ENCODE results near the gene LMOD2.

The LMOD2 gene

GRCh38 chr7:123640583-123640982, 15.1 kb upstream of the LMOD2 start:
- DNase-seq = no peak

- DNase-seq = no peak
These were observed 13.8 kb upstream of the LMOD2 start for GRCh38 chr7:123641901-123642300.

- no peak for DNase-seq
These were observed 11.9 kb upstream of the LMOD2 start for GRCh38 chr7:123643495-123644441.

DNA sequence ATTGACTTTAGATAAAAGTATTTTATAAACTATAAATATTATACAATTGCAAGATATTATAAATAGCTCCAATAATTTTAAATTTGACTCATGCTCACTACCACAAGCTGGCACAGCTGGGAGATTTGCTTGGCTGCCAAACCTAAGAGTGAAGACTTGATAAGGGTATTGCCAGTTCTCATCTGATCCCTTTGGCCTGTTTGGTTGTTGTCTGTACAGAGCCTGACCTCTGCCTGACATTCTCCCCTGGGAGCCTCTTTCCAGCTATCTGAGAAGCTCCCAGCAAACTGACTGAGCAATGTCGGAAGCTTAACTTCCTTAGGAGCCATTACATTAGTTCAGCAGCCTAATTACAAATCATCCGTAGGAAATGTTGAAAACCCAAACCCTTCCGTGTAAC, 10.2 kb upstream of the LMOD2 start:
- DNase-seq = no peak

GRCh38 chr7:123647106-123647730, 8.4 kb upstream of the LMOD2 start:
- DNase-seq = no peak

DNA sequence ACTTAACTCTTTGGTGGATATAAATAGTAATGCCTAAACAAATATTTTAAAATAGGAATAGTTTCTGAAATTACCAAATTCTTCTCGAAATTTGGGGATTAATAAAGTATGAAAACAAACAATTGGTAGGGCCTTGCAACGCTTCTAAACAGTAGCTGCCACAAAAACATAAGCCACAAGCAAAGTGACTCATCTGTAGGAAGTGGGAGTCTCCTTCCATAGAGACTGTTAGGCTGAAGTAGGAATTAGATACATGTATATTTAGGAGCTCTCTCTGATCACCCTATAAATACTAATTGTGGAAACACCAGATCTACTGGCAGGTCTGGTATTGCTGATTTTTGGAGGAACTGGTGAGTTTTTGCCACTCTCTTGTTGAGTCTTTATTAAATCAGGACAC, 5.7 kb upstream of the LMOD2 start:
- DNase-seq = no peak

DNA sequence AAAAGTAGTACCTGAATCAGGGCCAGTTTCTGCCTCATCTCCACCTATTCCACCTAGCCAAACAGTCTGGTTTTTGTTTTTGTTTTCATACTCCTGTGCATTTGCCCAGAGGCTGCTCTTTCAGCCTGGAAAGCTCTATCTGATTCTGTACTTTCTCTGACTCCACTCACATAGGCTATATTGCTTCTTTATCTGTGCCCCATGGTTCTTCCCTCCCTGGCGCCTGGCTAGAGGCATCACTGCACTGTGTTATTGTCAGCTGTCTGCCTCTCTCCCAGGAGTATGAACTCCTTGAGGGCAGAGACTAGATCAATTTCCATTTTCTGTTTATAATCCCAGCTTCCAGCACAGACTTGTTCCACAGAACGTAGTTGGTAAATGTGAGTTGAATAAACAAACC, 5.1 kb upstream of the LMOD2 start:
- DNase-seq = no peak

GRCh38 chr7:123652406-123652805, 3.3 kb upstream of the LMOD2 start:
- no peak for DNase-seq

DNA sequence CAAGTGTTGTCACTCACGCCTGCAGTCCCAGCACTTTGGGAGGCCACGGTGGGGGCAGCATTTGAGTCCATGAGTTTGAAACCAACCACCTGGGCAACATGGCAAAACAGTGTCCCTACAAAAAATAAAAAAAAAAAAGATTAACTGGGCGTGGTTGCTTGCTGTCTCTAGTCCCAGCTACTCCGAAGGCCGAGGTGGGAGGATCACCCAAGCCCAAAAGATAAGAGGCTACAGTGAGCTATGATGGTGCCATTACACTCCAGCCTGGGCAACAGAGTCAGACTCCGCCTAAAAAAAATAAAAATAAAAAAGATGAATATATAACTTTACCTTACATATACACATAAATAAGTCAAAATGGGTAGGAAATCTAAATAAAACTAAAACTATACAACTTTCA, 2.5 kb upstream of the LMOD2 start:
- no peak for DNase-seq

- no peak for DNase-seq
These were observed 1.1 kb downstream of the LMOD2 start for GRCh38 chr7:123656544-123657303.

GRCh38 chr7:123657304-123657685, 1.6 kb downstream of the LMOD2 start:
- DNase-seq = no peak

- no peak for DNase-seq
These were observed 2.4 kb downstream of the LMOD2 start for GRCh38 chr7:123658023-123658422.

DNA sequence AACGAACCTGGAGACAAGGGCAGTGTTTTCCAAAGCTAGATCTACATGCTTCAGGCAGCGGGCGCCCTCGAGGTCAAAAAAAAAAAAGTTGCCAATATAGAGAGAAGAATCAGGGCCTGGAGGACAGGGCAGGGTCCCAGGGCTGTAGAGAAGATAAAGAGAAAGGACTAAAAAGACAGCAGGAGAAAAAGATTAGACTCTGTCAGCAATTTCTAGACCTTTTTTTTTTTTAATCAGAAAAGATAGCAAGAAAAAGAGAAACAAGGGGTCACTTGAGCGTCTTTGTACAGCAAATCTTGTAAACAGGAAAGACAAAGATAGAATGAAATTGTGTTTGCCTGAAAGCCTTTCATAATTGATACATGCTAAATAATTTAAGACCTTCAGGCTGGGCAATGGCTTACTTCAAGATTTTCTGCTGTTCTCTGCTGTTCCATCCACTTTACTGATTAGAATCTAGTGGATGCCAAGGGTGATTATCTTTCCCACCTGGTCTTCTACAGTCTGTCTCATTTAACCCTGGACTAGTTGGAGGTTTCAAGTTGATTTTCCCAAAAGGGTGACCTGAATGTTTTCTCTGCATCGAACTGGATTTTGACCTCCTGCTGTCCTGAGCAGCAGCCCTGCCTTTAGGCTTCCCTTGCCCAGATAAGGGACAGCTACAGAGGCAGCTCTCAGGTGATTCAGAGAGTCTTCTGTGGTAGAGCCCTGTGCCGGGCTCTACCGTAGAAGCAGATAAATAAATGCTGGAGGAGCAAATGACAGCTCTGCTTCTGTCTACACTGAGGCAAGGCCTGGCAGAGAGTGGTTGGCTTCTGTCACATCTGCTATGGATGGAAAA, 5.1 kb downstream of the LMOD2 start:
- DNase-seq = no peak

DNA sequence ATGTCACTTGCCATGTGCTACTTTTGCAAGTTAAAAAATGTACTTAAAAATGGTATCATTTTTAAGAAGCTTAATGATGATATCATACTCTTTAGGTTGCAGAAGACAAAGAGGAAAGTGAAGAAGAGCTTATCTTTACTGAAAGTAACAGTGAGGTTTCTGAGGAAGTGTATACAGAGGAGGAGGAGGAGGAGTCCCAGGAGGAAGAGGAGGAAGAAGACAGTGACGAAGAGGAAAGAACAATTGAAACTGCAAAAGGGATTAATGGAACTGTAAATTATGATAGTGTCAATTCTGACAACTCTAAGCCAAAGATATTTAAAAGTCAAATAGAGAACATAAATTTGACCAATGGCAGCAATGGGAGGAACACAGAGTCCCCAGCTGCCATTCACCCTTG, 6.1 kb downstream of the LMOD2 start:
- no peak for DNase-seq

DNA sequence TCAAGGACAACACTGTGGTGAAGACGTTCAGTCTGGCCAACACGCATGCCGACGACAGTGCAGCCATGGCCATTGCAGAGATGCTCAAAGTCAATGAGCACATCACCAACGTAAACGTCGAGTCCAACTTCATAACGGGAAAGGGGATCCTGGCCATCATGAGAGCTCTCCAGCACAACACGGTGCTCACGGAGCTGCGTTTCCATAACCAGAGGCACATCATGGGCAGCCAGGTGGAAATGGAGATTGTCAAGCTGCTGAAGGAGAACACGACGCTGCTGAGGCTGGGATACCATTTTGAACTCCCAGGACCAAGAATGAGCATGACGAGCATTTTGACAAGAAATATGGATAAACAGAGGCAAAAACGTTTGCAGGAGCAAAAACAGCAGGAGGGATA, 6.6 kb downstream of the LMOD2 start:
- no peak for DNase-seq

DNA sequence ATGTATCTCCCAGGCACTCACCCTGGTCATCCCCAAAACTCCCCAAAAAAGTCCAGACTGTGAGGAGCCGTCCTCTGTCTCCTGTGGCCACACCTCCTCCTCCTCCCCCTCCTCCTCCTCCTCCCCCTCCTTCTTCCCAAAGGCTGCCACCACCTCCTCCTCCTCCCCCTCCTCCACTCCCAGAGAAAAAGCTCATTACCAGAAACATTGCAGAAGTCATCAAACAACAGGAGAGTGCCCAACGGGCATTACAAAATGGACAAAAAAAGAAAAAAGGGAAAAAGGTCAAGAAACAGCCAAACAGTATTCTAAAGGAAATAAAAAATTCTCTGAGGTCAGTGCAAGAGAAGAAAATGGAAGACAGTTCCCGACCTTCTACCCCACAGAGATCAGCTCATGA, 7.1 kb downstream of the LMOD2 start:
- no peak for DNase-seq

GRCh38 chr7:123663200-123663599, 7.5 kb downstream of the LMOD2 start:
- no peak for DNase-seq

DNA sequence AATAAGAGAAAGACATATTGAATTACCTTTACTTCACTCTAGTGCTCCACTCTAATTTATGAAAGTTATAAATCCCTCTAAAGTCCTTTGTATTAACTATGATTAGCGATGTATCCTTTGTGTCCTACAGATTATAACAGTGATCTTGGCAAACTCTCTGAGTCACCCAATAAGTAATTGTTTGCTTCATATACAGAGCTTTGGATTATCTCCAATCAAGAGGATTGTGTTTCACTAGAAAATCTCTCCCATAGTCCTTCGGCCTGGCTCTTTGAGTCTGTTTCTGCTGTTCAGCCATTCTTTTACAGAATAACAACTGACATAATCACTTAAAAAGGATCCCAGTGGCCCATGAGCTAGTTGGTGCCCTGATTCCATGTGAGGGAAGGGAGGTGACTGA, 9.5 kb downstream of the LMOD2 start:
- no peak for DNase-seq

- no peak for DNase-seq
These were observed 10.2 kb downstream of the LMOD2 start for GRCh38 chr7:123665896-123666295.

- no peak for DNase-seq
These were observed 10.8 kb downstream of the LMOD2 start for GRCh38 chr7:123666492-123666891.

DNA sequence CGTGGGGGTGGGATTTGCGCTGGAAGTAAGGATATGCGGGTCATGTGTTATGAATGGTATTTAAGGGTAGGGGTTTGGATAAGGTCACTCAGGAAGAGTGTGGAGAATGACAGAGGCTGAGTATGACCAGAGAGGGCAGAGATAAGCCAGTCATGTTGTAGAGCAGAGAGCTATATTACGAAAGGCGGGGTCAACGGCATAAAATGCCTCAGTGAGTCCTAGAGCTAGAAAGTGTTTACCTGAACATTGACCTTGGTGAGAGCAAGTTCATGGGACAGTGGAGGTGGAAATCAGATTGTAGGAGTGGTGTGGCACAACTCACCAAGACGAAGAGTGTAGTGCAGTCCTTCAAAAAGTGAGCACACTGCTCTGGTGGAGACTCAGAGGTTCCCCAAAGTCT, 13.8 kb downstream of the LMOD2 start:
- no peak for DNase-seq

DNA sequence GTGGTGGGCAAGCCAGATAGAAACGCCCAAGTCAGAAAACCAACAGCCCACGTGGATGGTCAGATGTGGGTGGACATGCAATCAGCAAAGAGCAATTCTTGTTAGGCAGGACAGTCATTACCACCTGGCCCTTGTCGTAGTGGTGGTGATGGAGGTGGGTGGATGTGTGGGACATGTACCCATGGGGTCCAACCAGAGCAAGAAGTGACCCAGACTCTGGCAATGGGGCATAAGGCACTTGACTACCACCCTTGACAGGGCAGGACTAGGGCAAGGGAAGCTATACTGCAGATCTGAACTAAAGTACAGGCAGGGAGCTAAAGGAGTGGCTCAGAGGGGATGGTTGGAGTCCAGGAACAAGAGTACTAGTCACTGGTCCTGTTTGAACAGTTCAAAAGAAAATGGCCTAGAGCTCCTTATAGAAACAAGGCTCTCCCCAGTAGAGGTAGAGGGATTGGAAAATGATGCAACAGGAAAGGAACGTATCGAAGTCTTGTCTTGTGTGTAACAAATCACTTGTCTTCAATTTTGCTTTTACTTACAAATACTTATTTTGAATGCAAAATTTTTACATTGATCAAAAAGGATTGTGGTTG, 17.6 kb downstream of the LMOD2 start:
- no peak for DNase-seq

All from activated CD4-positive, alpha-beta T cell treated with anti-CD3 and anti-CD28 coated beads for 1 hour (primary cell).